Liver (tissue), 3 donors: Measurements from ENCODE around the gene GLOD5.

Experiments used
- GABPA ChIP-seq, 2 donors: IDR thresholded peaks in 1 of 2; conservative IDR thresholded peaks in 1 of 2; 2 replicates each; pipeline ENCODE4 v1.6.1; 2016; ENCODE audit warnings: antibody characterized with exemption in 2 of 2, mild to moderate bottlenecking in 1 of 2, moderate library complexity in 1 of 2
- RAD21 ChIP-seq, 2 donors: IDR thresholded peaks; 2 replicates each; pipeline ENCODE4 v1.6.1; 2016; ENCODE audit warnings: antibody characterized with exemption in 2 of 2, mild to moderate bottlenecking in 2 of 2
- RXRA ChIP-seq, 2 donors: IDR thresholded peaks; 2 replicates each; pipeline ENCODE4 v1.6.1; 2017 to 2018; ENCODE audit warnings: antibody characterized with exemption in 2 of 2, mild to moderate bottlenecking in 1 of 2
- YY1 ChIP-seq: IDR thresholded peaks from 2 replicates; pipeline ENCODE4 v1.6.1; 2016; ENCODE audit warnings: antibody characterized with exemption, mild to moderate bottlenecking
- TF ChIP-seq, protein P1 (sequence below): fragments of 150-350 bp; IDR thresholded peaks from 2 replicates; pipeline ENCODE4 v1.5.1; 2017; ENCODE audit warnings: improper control_type of control experiment, low read depth, low read length; ENCODE audit not compliant: missing input control
- TF ChIP-seq, protein P2 (sequence below): IDR thresholded peaks from 2 replicates; pipeline ENCODE4 v1.6.1; 2016; ENCODE audit warnings: antibody characterized with exemption
- TF ChIP-seq, protein P3 (sequence below): IDR thresholded peaks from 2 replicates; pipeline ENCODE4 v1.6.1; 2016; ENCODE audit warnings: antibody characterized with exemption
- TF ChIP-seq, protein P4 (sequence below): IDR thresholded peaks from 2 replicates; pipeline ENCODE4 v1.6.1; 2016; ENCODE audit warnings: antibody characterized with exemption, mild to moderate bottlenecking
- donor health status: healthy.
- donor health status: healthy.

DNA sequence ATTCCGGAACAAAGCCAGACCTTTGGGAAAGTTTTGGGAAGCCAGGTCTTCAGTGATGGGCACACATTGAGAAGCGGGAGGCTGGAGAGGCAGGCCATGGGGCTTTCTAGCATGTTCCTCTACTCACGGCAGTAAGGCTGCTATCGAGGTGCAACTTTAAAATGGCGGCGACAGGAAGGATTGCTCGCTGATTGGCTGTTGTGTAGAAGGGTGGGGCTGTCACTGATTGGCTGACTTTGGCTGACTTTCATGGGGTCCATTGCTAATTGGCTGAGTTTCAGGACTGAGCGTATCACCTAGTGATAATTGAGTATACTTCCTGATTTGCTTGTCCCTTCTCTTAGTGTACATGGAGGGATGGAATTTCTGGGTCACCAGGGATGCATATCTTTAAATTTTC lies 19.7 kb upstream of the GLOD5 start:
- TF ChIP-seq RAD21 (IDR thresholded peaks at IDR 0.05), result no peak
- TF ChIP-seq GABPA (IDR thresholded peaks at IDR 0.05 in 1 of 2, conservative IDR thresholded peaks at IDR 0.05 in 1 of 2), result no peak
- TF ChIP-seq, protein P1, sequence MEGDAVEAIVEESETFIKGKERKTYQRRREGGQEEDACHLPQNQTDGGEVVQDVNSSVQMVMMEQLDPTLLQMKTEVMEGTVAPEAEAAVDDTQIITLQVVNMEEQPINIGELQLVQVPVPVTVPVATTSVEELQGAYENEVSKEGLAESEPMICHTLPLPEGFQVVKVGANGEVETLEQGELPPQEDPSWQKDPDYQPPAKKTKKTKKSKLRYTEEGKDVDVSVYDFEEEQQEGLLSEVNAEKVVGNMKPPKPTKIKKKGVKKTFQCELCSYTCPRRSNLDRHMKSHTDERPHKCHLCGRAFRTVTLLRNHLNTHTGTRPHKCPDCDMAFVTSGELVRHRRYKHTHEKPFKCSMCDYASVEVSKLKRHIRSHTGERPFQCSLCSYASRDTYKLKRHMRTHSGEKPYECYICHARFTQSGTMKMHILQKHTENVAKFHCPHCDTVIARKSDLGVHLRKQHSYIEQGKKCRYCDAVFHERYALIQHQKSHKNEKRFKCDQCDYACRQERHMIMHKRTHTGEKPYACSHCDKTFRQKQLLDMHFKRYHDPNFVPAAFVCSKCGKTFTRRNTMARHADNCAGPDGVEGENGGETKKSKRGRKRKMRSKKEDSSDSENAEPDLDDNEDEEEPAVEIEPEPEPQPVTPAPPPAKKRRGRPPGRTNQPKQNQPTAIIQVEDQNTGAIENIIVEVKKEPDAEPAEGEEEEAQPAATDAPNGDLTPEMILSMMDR, result no peak
- TF ChIP-seq, protein P2, sequence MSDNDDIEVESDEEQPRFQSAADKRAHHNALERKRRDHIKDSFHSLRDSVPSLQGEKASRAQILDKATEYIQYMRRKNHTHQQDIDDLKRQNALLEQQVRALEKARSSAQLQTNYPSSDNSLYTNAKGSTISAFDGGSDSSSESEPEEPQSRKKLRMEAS, result no peak
- no peak for TF ChIP-seq RXRA (IDR thresholded peaks at IDR 0.05)
- TF ChIP-seq YY1, result no peak
- TF ChIP-seq, protein P3, sequence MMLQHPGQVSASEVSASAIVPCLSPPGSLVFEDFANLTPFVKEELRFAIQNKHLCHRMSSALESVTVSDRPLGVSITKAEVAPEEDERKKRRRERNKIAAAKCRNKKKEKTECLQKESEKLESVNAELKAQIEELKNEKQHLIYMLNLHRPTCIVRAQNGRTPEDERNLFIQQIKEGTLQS, result no peak
- TF ChIP-seq, protein P4, sequence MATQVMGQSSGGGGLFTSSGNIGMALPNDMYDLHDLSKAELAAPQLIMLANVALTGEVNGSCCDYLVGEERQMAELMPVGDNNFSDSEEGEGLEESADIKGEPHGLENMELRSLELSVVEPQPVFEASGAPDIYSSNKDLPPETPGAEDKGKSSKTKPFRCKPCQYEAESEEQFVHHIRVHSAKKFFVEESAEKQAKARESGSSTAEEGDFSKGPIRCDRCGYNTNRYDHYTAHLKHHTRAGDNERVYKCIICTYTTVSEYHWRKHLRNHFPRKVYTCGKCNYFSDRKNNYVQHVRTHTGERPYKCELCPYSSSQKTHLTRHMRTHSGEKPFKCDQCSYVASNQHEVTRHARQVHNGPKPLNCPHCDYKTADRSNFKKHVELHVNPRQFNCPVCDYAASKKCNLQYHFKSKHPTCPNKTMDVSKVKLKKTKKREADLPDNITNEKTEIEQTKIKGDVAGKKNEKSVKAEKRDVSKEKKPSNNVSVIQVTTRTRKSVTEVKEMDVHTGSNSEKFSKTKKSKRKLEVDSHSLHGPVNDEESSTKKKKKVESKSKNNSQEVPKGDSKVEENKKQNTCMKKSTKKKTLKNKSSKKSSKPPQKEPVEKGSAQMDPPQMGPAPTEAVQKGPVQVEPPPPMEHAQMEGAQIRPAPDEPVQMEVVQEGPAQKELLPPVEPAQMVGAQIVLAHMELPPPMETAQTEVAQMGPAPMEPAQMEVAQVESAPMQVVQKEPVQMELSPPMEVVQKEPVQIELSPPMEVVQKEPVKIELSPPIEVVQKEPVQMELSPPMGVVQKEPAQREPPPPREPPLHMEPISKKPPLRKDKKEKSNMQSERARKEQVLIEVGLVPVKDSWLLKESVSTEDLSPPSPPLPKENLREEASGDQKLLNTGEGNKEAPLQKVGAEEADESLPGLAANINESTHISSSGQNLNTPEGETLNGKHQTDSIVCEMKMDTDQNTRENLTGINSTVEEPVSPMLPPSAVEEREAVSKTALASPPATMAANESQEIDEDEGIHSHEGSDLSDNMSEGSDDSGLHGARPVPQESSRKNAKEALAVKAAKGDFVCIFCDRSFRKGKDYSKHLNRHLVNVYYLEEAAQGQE, result no peak
